Measurements from ENCODE around the gene SEMA6D. TPM values are rescaled to one million over a fixed set of nuclear protein-coding genes. Genes with fewer than 3 reads are reported as not detected.

SEMA6D gene
- total and polyA plus RNA-seq, 2 donors (not counting 3 experiments of a cell fraction or from before 2014, with no cell fraction given) = 16.3 to 22.5 TPM

GRCh38 chr15:47755941-47756340, 38.6 kb downstream of the SEMA6D start:
- no peaks in the 10 kb centered on the region for H4K20me1 ChIP-seq (replicated peaks; ENCODE audit: control insufficient read depth, extremely low read depth, insufficient read depth, low read length)
- H3K4me1 ChIP-seq (ENCODE audit: control insufficient read depth, extremely low read depth, insufficient read depth, low read length) = peaks cover 9% of the 10 kb centered on the region
- DNase-seq (ENCODE audit: low read depth, low spot score) = no peak
- ChIA-PET POLR2A (no interaction called here), CTCF (interaction anchor here (1.3 to 1.6 kb wide), 3 partner anchors 38 to 560 kb away, joined by 3 to 11 read pairs (median 4); partner anchors contain the start of gene SEMA6D)
- H3K9me1 ChIP-seq (replicated peaks; ENCODE audit: control insufficient read depth, extremely low read depth, insufficient read depth, low read length) = no peaks in the 10 kb centered on the region
- no peak overlapping the region for H2AFZ ChIP-seq (ENCODE audit: low read depth, low read length)
- H3K9ac ChIP-seq (replicated peaks; ENCODE audit: extremely low read depth, insufficient read depth, low read length) = no peak overlapping the region
- no peaks in the 10 kb centered on the region for H3K36me3 ChIP-seq (ENCODE audit: control insufficient read depth in 2 of 2, extremely low read depth in 1 of 2, insufficient read depth in 2 of 2, low read length in 2 of 2)
- H3K9me3 ChIP-seq (replicated peaks; ENCODE audit: control insufficient read depth, insufficient read depth, low read length) = peaks cover 4% of the 10 kb centered on the region
- intact Hi-C loops (cut with micrococcal nuclease) = loop anchor here (1.0 to 10.0 kb wide), 2 partner anchors 37 to 561 kb away; no protein-coding TSS in a partner anchor
- H3K27me3 ChIP-seq (ENCODE audit: control insufficient read depth in 2 of 2, insufficient read depth in 2 of 2, low read length in 2 of 2) = no peaks in the 10 kb centered on the region
- no TSS peak for BruUV-seq (replicated peaks)
- TF ChIP-seq MYC (IDR thresholded peaks at IDR 0.05; ENCODE audit: low read depth, low read length) (no peak), FOS (IDR thresholded peaks at IDR 0.05; ENCODE audit: borderline replicate concordance, insufficient read depth, low read length) (no peak), MAX (IDR thresholded peaks at IDR 0.05; ENCODE audit: insufficient read depth, insufficient read length) (no peak), GATA2 (IDR thresholded peaks at IDR 0.05; ENCODE audit: insufficient read depth, insufficient read length, low read depth, low read length) (no peak), POLR2AphosphoS5 (IDR thresholded peaks at IDR 0.05; ENCODE audit: insufficient read depth, low read depth, low read length) (no peak), POLR2A (IDR thresholded peaks at IDR 0.05; ENCODE audit: low read depth, low read length) (no peak), CTCF (IDR thresholded peaks at IDR 0.05; ENCODE audit: extremely low read depth in 1 of 2, insufficient read depth in 1 of 2, low read depth in 1 of 2, low read length in 2 of 2) (no peak), JUN (IDR thresholded peaks at IDR 0.05; ENCODE audit: borderline replicate concordance, insufficient read depth, insufficient read length, low read depth) (no peak), EZH2 (IDR thresholded peaks at IDR 0.05; ENCODE audit: borderline replicate concordance, low read depth, low read length, severe bottlenecking) (no peak)
- H3K27ac ChIP-seq (ENCODE audit: insufficient read depth, low read depth, low read length) = no peak overlapping the region
- dilution Hi-C loops (cut with MboI; ENCODE audit: extremely low pct_ligation_motif_present, low sequenced_read_pairs) = no loop called here
- no peak overlapping the region for H3K4me3 ChIP-seq (replicated peaks in 1 of 3; ENCODE audit: insufficient read depth in 1 of 3, low read depth in 1 of 3, low read length in 3 of 3)
- H3K79me2 ChIP-seq (ENCODE audit: control insufficient read depth, insufficient read depth, low read length) = no peaks in the 10 kb centered on the region
- no peak overlapping the region for H3K4me2 ChIP-seq (ENCODE audit: insufficient read depth, low read length)
- no peak for FAIRE-seq

All from endothelial cell of umbilical vein (primary cell).